WERI-Rb-1 (cell line): ENCODE data around the gene ISCA1.

Experiments used
- DNase-seq: peaks from one replicate; pipeline ENCODE4 v3.0.0-alpha.2; 2020
- H3K27ac ChIP-seq: fragments of 250-450 bp; sonication (Bioruptor Pico); 2 replicates; pipeline ENCODE4 v1.5.1; 2020; ENCODE audit warnings: mild to moderate bottlenecking, moderate library complexity
- H3K27me3 ChIP-seq: fragments of 250-450 bp; sonication (Bioruptor Pico); 2 replicates; pipeline ENCODE4 v1.5.1; 2021; ENCODE audit warnings: mild to moderate bottlenecking, low read depth, moderate library complexity; ENCODE audit not compliant: insufficient read depth, severe bottlenecking
- H3K36me3 ChIP-seq: fragments of 250-450 bp; sonication (Bioruptor Pico); 2 replicates; pipeline ENCODE4 v1.5.1; 2020; ENCODE audit warnings: mild to moderate bottlenecking, moderate library complexity
- H3K4me3 ChIP-seq: 2 replicates; pipeline ENCODE4 v1.5.1; 2011; ENCODE audit warnings: low read depth, mild to moderate bottlenecking, control low read depth, low read length
- H3K9me3 ChIP-seq: fragments of 250-450 bp; sonication (Bioruptor Pico); 2 replicates; pipeline ENCODE4 v1.5.1; 2021; ENCODE audit warnings: mild to moderate bottlenecking, moderate library complexity; ENCODE audit not compliant: severe bottlenecking
- TF ChIP-seq, protein P1 (sequence below): IDR thresholded peaks from 2 replicates; pipeline ENCODE4 v1.5.1; 2011; ENCODE audit warnings: low read depth, mild to moderate bottlenecking, control low read depth, inconsistent platforms, low read length

ISCA1 gene

DNA sequence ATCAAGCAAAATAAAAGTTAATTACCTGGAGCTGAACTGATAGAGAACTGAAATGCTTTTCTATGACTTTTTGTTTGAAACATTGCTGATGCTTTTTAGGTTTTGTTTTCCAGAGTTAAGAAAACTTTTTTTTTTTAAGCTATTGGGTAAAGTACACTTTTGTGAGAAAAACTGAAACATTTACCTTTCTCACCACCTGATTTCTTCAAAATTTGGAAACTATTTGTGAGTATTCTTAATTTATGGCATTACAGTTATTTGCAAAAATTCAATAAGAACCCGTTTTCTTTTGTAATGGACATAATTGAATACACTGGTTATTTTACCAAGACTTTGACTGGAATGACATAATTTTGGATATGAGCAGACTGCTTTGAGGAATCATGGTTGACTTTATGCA, 29.5 kb downstream of the ISCA1 start:
- Histone ChIP-seq H3K4me3 (no peak overlapping the region), H3K27ac (no peak overlapping the region), H3K27me3 (no peaks in the 10 kb centered on the region), H3K36me3 (no peaks in the 10 kb centered on the region), H3K9me3 (peaks cover 4% of the 10 kb centered on the region)
- no peak for DNase-seq
- TF ChIP-seq, protein P1, sequence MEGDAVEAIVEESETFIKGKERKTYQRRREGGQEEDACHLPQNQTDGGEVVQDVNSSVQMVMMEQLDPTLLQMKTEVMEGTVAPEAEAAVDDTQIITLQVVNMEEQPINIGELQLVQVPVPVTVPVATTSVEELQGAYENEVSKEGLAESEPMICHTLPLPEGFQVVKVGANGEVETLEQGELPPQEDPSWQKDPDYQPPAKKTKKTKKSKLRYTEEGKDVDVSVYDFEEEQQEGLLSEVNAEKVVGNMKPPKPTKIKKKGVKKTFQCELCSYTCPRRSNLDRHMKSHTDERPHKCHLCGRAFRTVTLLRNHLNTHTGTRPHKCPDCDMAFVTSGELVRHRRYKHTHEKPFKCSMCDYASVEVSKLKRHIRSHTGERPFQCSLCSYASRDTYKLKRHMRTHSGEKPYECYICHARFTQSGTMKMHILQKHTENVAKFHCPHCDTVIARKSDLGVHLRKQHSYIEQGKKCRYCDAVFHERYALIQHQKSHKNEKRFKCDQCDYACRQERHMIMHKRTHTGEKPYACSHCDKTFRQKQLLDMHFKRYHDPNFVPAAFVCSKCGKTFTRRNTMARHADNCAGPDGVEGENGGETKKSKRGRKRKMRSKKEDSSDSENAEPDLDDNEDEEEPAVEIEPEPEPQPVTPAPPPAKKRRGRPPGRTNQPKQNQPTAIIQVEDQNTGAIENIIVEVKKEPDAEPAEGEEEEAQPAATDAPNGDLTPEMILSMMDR, result no peak

DNA sequence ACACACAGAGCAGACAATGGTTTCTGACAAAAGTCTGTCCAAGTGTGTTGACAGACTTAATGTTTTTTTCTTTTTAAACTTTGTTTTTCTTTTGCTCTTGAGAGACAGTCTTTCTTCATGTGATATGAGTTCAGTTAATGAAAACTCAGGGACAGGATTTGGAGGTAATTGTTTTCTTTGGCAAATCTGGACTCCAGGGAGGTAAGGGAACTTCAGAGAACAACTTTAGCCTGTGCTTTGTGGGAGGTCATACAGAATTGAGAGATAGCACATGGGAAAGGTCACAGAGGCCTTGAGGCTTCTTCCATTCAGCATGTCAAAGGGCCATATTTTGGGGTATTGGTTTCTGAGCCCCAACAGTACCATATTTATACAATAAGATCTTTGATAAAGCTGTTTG, 32.2 kb downstream of the ISCA1 start:
- Histone ChIP-seq H3K4me3 (no peak overlapping the region), H3K9me3 (peaks cover 4% of the 10 kb centered on the region), H3K27me3 (no peaks in the 10 kb centered on the region), H3K27ac (no peak overlapping the region), H3K36me3 (no peaks in the 10 kb centered on the region)
- TF ChIP-seq, protein P1, result no peak
- DNase-seq, result no peak

DNA sequence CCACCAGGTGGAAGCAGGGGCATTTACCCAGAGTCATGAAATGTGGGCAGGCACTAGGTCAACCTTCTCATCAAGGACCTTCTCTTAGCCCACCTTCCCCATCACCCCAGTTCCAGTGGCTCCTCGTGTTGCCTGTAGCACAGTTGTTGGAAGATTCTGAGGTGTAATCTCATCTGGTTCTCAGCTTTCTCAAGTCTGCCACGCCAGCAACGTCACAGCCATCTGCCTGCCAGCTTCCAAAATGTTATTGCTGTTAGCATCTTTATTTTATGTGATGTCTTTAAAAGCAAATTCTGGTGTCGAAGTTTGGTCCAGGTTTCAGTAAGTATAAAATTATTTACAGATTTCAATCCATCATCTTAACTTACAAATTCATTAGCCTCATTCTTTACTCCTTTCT, 33.6 kb downstream of the ISCA1 start:
- Histone ChIP-seq H3K9me3 (peaks cover 4% of the 10 kb centered on the region), H3K27me3 (no peaks in the 10 kb centered on the region), H3K36me3 (no peaks in the 10 kb centered on the region), H3K4me3 (no peak overlapping the region), H3K27ac (no peak overlapping the region)
- DNase-seq, result no peak
- TF ChIP-seq, protein P1, result no peak

DNA sequence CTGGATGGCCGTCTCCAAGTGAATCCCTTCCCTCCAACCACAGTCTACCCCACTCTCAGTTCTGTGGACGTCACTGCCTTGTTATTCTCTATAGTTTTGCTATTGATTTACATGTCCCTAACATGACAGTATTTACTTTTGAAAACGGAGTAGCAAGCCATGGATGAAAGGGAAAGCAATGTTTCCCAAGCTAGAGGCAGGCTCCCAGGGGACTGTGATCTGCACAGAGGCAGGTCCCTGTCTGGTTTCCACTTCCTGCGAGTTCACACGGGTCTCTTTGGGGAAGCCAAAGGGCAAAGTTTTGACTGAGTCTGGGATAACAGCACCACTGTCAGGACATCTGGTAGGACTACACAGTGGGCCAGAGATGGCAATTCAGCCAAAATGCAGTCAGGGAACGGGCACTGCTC, 35.6 kb downstream of the ISCA1 start:
- no peaks in the 10 kb centered on the region for H3K36me3 ChIP-seq
- H3K9me3 ChIP-seq, result no peaks in the 10 kb centered on the region
- no peak overlapping the region for H3K4me3 ChIP-seq
- TF ChIP-seq, protein P1, result no peak
- no peak overlapping the region for H3K27ac ChIP-seq
- no peak for DNase-seq
- H3K27me3 ChIP-seq, result no peaks in the 10 kb centered on the region

DNA sequence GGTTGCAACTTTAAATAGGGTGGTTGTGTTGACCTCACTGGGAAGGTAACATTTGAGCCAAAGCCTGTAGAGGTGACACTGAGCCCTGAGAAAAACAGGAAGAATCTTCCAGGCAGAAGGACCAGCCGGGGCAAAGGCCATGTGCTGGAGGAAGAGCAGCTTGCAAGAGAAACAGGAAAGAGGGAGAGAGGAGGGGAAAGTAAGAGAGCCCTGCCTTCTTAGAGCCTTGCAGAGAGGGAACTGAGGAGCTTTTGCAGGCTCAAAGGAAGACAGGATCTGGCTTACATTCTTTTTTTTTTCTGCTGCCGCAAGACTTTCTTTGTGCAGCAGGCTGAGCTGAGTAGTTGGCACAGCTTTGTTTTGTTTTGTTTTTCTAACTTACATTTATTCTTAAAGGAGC, 40.3 kb downstream of the ISCA1 start:
- no peaks in the 10 kb centered on the region for H3K27me3 ChIP-seq
- no peak overlapping the region for H3K27ac ChIP-seq
- DNase-seq, result no peak
- TF ChIP-seq, protein P1, result no peak
- no peaks in the 10 kb centered on the region for H3K9me3 ChIP-seq
- H3K36me3 ChIP-seq, result no peaks in the 10 kb centered on the region
- H3K4me3 ChIP-seq, result no peak overlapping the region

DNA sequence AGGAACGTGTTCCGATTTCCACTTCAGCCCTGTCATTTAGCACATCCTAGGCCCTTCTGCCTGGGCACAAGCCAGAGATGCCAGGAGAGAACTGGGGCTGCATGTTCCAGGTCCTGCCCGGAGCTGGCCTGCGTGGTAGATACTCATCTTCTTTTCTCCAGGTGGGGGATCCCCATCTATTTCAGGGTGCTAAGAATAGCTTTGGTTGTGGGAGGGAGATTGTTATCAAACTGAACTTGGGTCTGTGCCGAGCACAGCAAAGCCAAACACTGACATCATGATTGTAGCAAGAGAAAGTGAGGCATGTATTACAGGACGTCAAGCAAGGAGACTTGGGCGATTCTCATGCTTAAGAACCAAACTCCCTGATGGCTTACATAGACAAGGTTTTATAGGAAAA, 41.1 kb downstream of the ISCA1 start:
- Histone ChIP-seq H3K27me3 (no peaks in the 10 kb centered on the region), H3K27ac (no peak overlapping the region), H3K36me3 (no peaks in the 10 kb centered on the region), H3K9me3 (no peaks in the 10 kb centered on the region), H3K4me3 (no peak overlapping the region)
- DNase-seq, result no peak
- TF ChIP-seq, protein P1, result no peak
